K562 (cell line): ENCODE results near the gene KRTAP8-1. TPM values are rescaled to one million over a fixed set of nuclear protein-coding genes. Genes with fewer than 3 reads are reported as not detected.

Source experiments
- ATAC-seq: fragments of 200-7000 bp; cut with Tn5 transposase; 3 replicates; pipeline ENCODE4 v1.9.1; 2020; ENCODE audit warnings: moderate library complexity
- BruUV-seq: library from RNA; stranded (reverse); fragments of 400-500 nt; replicated peaks from 2 replicates; lab custom pipeline; 2021; lab: Mats Ljungman, UMichigan
- CTCF ChIA-PET: fragments of 300-600 bp; formaldehyde crosslinking; extraction: SDS; loops from one replicate; lab custom pipeline; 2021; ENCODE audit warnings: low intra/inter-chr PET ratio; lab: Yijun Ruan, JAX
- POLR2A ChIA-PET: fragments of 300-600, 350-650 bp; sonication (Branson Sonifier 250); formaldehyde crosslinking; extraction: SDS; loops from one replicate; lab custom pipeline; 2021; ENCODE audit warnings: antibody characterized with exemption, inconsistent platforms; lab: Yijun Ruan, JAX
- DNase-seq, 4 experiments: peaks; one replicate each; pipeline versions ENCODE4 v3.0.0 to v3.0.0-alpha.2; 2011 to 2018; ENCODE audit warnings: low spot score in 3 of 4, mixed read lengths in 3 of 4; ENCODE audit errors: extremely low read depth in 1 of 4
- FAIRE-seq: peaks from 2 replicates; lab custom pipeline; 2011; peaks lifted over from hg19 to GRCh38; lab: Jason Lieb, UNC
- H2AFZ ChIP-seq: 2 replicates; pipeline ENCODE4 v1.6.0; 2011; ENCODE audit warnings: low read depth, low read length, control low read depth, inconsistent platforms
- H3K27ac ChIP-seq: fragments of 200-600 bp; 3 replicates; pipeline ENCODE4 v1.8.0; 2011; ENCODE audit warnings: low read depth, mild to moderate bottlenecking, control low read depth, inconsistent platforms, low read length, moderate library complexity, mixed read lengths; ENCODE audit errors: extremely low read depth
- H3K27me3 ChIP-seq, 2 experiments: fragments of 300-600 bp in 1 of 2; 2 replicates in 1 of 2; 3 replicates in 1 of 2; pipeline versions ENCODE4 v1.6.0 to v1.8.0; 2011; ENCODE audit warnings: inconsistent platforms in 2 of 2, low read length in 2 of 2, mild to moderate bottlenecking in 1 of 2, mixed read lengths in 1 of 2, moderate library complexity in 1 of 2; ENCODE audit not compliant: control insufficient read depth in 2 of 2, insufficient read depth in 2 of 2
- H3K36me3 ChIP-seq: fragments of 300-600 bp; 3 replicates; pipeline ENCODE4 v1.8.0; 2011; ENCODE audit warnings: mild to moderate bottlenecking, low read length, inconsistent platforms; ENCODE audit not compliant: control insufficient read depth, insufficient read depth
- H3K4me1 ChIP-seq, 2 experiments: fragments of 200-600 bp in 1 of 2; replicated peaks in 1 of 2; 2 replicates in 1 of 2; 3 replicates in 1 of 2; pipeline versions ENCODE4 v1.5.1 to v1.8.0; 2011; ENCODE audit warnings: inconsistent platforms in 2 of 2, low read length in 2 of 2, mild to moderate bottlenecking in 1 of 2, mixed read lengths in 1 of 2, moderate library complexity in 1 of 2; ENCODE audit not compliant: control insufficient read depth in 2 of 2, insufficient read depth in 2 of 2
- H3K4me2 ChIP-seq: 2 replicates; pipeline ENCODE4 v1.6.1; 2011; ENCODE audit warnings: low read length, control low read depth, inconsistent platforms, mixed read lengths; ENCODE audit not compliant: insufficient read depth
- H3K4me3 ChIP-seq: fragments of 200-600 bp; sonication (generic), shearing (Covaris generic); 2 replicates; pipeline ENCODE4 v1.5.1; 2016; ENCODE audit warnings: control low read depth, inconsistent platforms
- H3K79me2 ChIP-seq: fragments of 200-600 bp; 3 replicates; pipeline ENCODE4 v1.8.0; 2011; ENCODE audit warnings: low read length, inconsistent platforms; ENCODE audit not compliant: control insufficient read depth, insufficient read depth
- H3K9ac ChIP-seq, 2 experiments: 2 replicates each; pipeline versions ENCODE4 v1.6.0 to v1.6.1; 2011; ENCODE audit warnings: low read depth in 2 of 2, low read length in 2 of 2, control low read depth in 1 of 2, inconsistent platforms in 1 of 2, mild to moderate bottlenecking in 1 of 2, mixed read lengths in 1 of 2; ENCODE audit not compliant: insufficient read depth in 1 of 2
- H3K9me1 ChIP-seq: one replicate; pipeline ENCODE4 v1.6.0; 2011; ENCODE audit warnings: inconsistent platforms, mild to moderate bottlenecking, low read length, moderate library complexity; ENCODE audit not compliant: control insufficient read depth, insufficient read depth
- H3K9me3 ChIP-seq: replicated peaks from 2 replicates; pipeline ENCODE4 v1.5.1; 2011; ENCODE audit warnings: low read depth, low read length, inconsistent platforms; ENCODE audit not compliant: control insufficient read depth, insufficient read depth
- H4K20me1 ChIP-seq: replicated peaks from 2 replicates; pipeline ENCODE4 v1.6.1; 2011; ENCODE audit warnings: low read length, inconsistent platforms, mixed read lengths; ENCODE audit not compliant: control insufficient read depth, insufficient read depth
- GTF2B ChIP-seq: IDR thresholded peaks from 2 replicates; pipeline ENCODE4 v1.6.1; 2011; ENCODE audit not compliant: insufficient read length; ENCODE audit errors: extremely low read depth
- RAD21 ChIP-seq, 2 experiments: fragments of 250-450 bp in 1 of 2; fragments of 450-650 bp in 1 of 2; sonication (Bioruptor Pico) in 1 of 2; formaldehyde crosslinking in 1 of 2; IDR thresholded peaks in 1 of 2; conservative IDR thresholded peaks in 1 of 2; 2 replicates each; pipeline versions ENCODE4 v1.4.0 to v1.8.0; 2020 to 2022; ENCODE audit warnings: mild to moderate bottlenecking in 2 of 2, moderate library complexity in 1 of 2
- THRAP3 ChIP-seq: fragments of 450-650 bp; IDR thresholded peaks from 2 replicates; pipeline ENCODE4 v1.6.1; 2016; ENCODE audit warnings: mild to moderate bottlenecking, inconsistent platforms, borderline replicate concordance
- ZNF518B ChIP-seq: fragments of 250-450 bp; sonication (Bioruptor Pico); IDR thresholded peaks from 2 replicates; pipeline ENCODE4 v1.5.0; 2021; ENCODE audit warnings: mild to moderate bottlenecking, moderate library complexity
- WGBS: fragments of 100-300 bp; shearing (Covaris generic); methylation state at CpG from one replicate; pipeline ENCODE4 v1.1.6; 2016; ENCODE audit warnings: low coverage, mixed read lengths; ENCODE audit not compliant: insufficient coverage; ENCODE audit errors: missing lambda C conversion rate; 5-methylcytosine and 5-hydroxymethylcytosine counted together
- in situ Hi-C: fragments of 300-500 bp; cut with MboI; formaldehyde crosslinking; loops from 4 replicates; pipeline ENCODE4 v1.15.0; 2018; ENCODE audit warnings: inconsistent platforms, mixed read lengths
- intact Hi-C: fragments of 100-400 bp; cut with micrococcal nuclease; formaldehyde crosslinking; loops from 2 replicates; pipeline ENCODE4 v1.14.2; 2022
- polyA plus RNA-seq, 8 experiments: library from polyadenylated mRNA; depleted of rRNA in 4 of 8; stranded (reverse) in 5 of 8; unstranded in 3 of 8; fragments of >200 nt; fragmentation: Nextera tagmentation in 2 of 8; fragmentation: Illumina TruSeq in 1 of 8; extraction: Ambion mirVana in 2 of 8; extraction: Trizol in 1 of 8; gene quantifications; 2 replicates each; pipeline versions ENCODE4 v1.2.1 to v1.2.3, GENCODE V29; 2011 to 2014; ENCODE audit warnings: inconsistent platforms in 1 of 8, missing spikeins in 1 of 8
- total RNA-seq, 7 experiments: library from RNA; depleted of rRNA in 6 of 7; stranded (reverse); fragments of >200 nt in 6 of 7; fragmentation: Illumina TruSeq in 2 of 7; extraction: Trizol in 2 of 7; gene quantifications; 2 replicates each; pipeline versions ENCODE4 v1.2.1 to v1.2.3, GENCODE V29; 2011 to 2021; ENCODE audit warnings: low replicate concordance in 1 of 7
- TF ChIP-seq, protein P1 (sequence below): sonication (generic); formaldehyde crosslinking; IDR thresholded peaks from 2 replicates; pipeline ENCODE4 v1.8.1; 2023; ENCODE audit warnings: mild to moderate bottlenecking, missing genetic modification reagents, moderate library complexity
- TF ChIP-seq, protein P2 (sequence below), 2 experiments: fragments of 200-800 bp in 1 of 2; sonication (Bioruptor generic) in 1 of 2; sonication (generic) in 1 of 2; formaldehyde crosslinking in 1 of 2; IDR thresholded peaks in 1 of 2; conservative IDR thresholded peaks in 1 of 2; 2 replicates each; pipeline versions ENCODE4 v1.5.0 to v1.6.1; 2016 to 2020; ENCODE audit warnings: missing compliant biosample characterization in 1 of 2, missing genetic modification characterization in 1 of 2, missing genetic modification reagents in 1 of 2
- TF ChIP-seq, protein P3 (sequence below): sonication (generic); formaldehyde crosslinking; IDR thresholded peaks from 2 replicates; pipeline ENCODE4 v1.9.0; 2022; ENCODE audit warnings: mild to moderate bottlenecking, missing genetic modification reagents
- TF ChIP-seq, protein P4 (sequence below), 2 experiments: IDR thresholded peaks; 2 replicates each; pipeline ENCODE4 v1.6.1; 2012; ENCODE audit warnings: improper control_type of control experiment in 2 of 2, low read depth in 2 of 2, low read length in 2 of 2, borderline replicate concordance in 1 of 2

The KRTAP8-1 gene
- total and polyA plus RNA-seq, 9 of the 15 experiments (the other 6 are each of a cell fraction or from before 2014, with no cell fraction given): not detected

- FAIRE-seq (no peak), DNase-seq (no peak), ATAC-seq (no peak)
- H3K9ac ChIP-seq: no peak overlapping the region
- H3K4me2 ChIP-seq: no peak overlapping the region
- no peaks in the 10 kb centered on the region for H3K4me1 ChIP-seq
- no peaks in the 10 kb centered on the region for H3K79me2 ChIP-seq
- no peak overlapping the region for H2AFZ ChIP-seq
- CTCF ChIA-PET: no interaction called here
- H3K27ac ChIP-seq: no peak overlapping the region
- no peak overlapping the region for H3K4me3 ChIP-seq
- no peaks in the 10 kb centered on the region for H3K36me3 ChIP-seq
- intact Hi-C loops (no loop called here), in situ Hi-C loops (no loop called here)
- H3K9me1 ChIP-seq: no peaks in the 10 kb centered on the region
- H4K20me1 ChIP-seq: no peaks in the 10 kb centered on the region
- 1% methylated on average over 4 of the region's 4 CpGs for WGBS
- POLR2A ChIA-PET: no interaction called here
- H3K9me3 ChIP-seq: no peaks in the 10 kb centered on the region; the same call in none of the 2 replicates
- BruUV-seq: no TSS peak
- no peaks in the 10 kb centered on the region for H3K27me3 ChIP-seq
- TF ChIP-seq, protein P1, sequence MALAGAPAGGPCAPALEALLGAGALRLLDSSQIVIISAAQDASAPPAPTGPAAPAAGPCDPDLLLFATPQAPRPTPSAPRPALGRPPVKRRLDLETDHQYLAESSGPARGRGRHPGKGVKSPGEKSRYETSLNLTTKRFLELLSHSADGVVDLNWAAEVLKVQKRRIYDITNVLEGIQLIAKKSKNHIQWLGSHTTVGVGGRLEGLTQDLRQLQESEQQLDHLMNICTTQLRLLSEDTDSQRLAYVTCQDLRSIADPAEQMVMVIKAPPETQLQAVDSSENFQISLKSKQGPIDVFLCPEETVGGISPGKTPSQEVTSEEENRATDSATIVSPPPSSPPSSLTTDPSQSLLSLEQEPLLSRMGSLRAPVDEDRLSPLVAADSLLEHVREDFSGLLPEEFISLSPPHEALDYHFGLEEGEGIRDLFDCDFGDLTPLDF (CRISPR knock-in tag): no peak
- TF ChIP-seq ZNF518B (CRISPR knock-in tag): no peak
- TF ChIP-seq, protein P2, sequence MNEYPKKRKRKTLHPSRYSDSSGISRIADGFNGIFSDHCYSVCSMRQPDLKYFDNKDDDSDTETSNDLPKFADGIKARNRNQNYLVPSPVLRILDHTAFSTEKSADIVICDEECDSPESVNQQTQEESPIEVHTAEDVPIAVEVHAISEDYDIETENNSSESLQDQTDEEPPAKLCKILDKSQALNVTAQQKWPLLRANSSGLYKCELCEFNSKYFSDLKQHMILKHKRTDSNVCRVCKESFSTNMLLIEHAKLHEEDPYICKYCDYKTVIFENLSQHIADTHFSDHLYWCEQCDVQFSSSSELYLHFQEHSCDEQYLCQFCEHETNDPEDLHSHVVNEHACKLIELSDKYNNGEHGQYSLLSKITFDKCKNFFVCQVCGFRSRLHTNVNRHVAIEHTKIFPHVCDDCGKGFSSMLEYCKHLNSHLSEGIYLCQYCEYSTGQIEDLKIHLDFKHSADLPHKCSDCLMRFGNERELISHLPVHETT (CRISPR knock-in tag; conservative IDR thresholded peaks at IDR 0.05 in 1 of 2, IDR thresholded peaks at IDR 0.05 in 1 of 2): no peak
- TF ChIP-seq, protein P3, sequence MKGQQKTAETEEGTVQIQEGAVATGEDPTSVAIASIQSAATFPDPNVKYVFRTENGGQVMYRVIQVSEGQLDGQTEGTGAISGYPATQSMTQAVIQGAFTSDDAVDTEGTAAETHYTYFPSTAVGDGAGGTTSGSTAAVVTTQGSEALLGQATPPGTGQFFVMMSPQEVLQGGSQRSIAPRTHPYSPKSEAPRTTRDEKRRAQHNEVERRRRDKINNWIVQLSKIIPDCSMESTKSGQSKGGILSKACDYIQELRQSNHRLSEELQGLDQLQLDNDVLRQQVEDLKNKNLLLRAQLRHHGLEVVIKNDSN (CRISPR knock-in tag): no peak
- TF ChIP-seq RAD21 (CRISPR knock-in tag; conservative IDR thresholded peaks at IDR 0.05 in 1 of 2, IDR thresholded peaks at IDR 0.05 in 1 of 2): no peak
- no peak for TF ChIP-seq THRAP3
- TF ChIP-seq, protein P4, sequence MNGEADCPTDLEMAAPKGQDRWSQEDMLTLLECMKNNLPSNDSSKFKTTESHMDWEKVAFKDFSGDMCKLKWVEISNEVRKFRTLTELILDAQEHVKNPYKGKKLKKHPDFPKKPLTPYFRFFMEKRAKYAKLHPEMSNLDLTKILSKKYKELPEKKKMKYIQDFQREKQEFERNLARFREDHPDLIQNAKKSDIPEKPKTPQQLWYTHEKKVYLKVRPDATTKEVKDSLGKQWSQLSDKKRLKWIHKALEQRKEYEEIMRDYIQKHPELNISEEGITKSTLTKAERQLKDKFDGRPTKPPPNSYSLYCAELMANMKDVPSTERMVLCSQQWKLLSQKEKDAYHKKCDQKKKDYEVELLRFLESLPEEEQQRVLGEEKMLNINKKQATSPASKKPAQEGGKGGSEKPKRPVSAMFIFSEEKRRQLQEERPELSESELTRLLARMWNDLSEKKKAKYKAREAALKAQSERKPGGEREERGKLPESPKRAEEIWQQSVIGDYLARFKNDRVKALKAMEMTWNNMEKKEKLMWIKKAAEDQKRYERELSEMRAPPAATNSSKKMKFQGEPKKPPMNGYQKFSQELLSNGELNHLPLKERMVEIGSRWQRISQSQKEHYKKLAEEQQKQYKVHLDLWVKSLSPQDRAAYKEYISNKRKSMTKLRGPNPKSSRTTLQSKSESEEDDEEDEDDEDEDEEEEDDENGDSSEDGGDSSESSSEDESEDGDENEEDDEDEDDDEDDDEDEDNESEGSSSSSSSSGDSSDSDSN (IDR thresholded peaks at IDR 0.05; ENCODE audit: borderline replicate concordance in 1 of 2, low read depth in 2 of 2, low read length in 2 of 2): no peak
- TF ChIP-seq GTF2B: no peak
Measured at GRCh38 chr21:30769724-30770431, 43.2 kb downstream of the KRTAP8-1 start.
